B cell (primary cell): ENCODE results near the gene SEMA3E.

Experiments used
- EZH2 ChIP-seq: IDR thresholded peaks from 2 replicates; pipeline ENCODE4 v1.6.1; 2012; ENCODE audit warnings: borderline replicate concordance, low read depth, mild to moderate bottlenecking, moderate library complexity, low read length; ENCODE audit not compliant: insufficient read depth, poor library complexity, severe bottlenecking
- TF ChIP-seq, protein P1 (sequence below): fragments of 200-600 bp; IDR thresholded peaks from one replicate; pipeline ENCODE4 v1.8.0; 2022; ENCODE audit warnings: antibody characterized with exemption, mild to moderate bottlenecking

DNA sequence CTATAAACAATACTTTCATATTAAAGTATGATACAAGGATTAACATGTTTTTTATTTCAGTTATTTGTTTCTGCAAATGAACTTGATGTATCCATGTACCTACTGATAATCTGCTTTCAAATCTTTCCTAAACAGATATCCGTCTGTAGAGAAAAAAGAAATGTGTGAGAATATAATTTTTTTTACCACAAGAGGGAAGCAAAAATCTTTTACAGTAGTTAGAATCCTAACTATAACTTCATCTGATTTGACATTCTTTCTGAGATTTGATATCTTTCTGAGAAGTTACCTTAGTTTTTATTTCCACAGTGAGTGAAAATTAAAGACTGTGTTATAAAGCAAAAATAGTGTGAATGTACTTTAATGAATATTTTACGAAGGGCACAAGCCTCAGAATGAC lies 282.3 kb downstream of the SEMA3E start:
- TF ChIP-seq, protein P1, sequence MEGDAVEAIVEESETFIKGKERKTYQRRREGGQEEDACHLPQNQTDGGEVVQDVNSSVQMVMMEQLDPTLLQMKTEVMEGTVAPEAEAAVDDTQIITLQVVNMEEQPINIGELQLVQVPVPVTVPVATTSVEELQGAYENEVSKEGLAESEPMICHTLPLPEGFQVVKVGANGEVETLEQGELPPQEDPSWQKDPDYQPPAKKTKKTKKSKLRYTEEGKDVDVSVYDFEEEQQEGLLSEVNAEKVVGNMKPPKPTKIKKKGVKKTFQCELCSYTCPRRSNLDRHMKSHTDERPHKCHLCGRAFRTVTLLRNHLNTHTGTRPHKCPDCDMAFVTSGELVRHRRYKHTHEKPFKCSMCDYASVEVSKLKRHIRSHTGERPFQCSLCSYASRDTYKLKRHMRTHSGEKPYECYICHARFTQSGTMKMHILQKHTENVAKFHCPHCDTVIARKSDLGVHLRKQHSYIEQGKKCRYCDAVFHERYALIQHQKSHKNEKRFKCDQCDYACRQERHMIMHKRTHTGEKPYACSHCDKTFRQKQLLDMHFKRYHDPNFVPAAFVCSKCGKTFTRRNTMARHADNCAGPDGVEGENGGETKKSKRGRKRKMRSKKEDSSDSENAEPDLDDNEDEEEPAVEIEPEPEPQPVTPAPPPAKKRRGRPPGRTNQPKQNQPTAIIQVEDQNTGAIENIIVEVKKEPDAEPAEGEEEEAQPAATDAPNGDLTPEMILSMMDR, result no peak
- no peak for TF ChIP-seq EZH2
